KOPT-K1 (cell line): ENCODE measurements around the gene PGBD1.

Experiments
- H3K27ac ChIP-seq: fragments of 200-600 bp; sonication (generic); 2 replicates; pipeline ENCODE4 v1.5.1; 2016; ENCODE audit warnings: antibody characterized with exemption, mild to moderate bottlenecking, low read depth, low read length; ENCODE audit not compliant: poor library complexity, severe bottlenecking
- H3K36me3 ChIP-seq: fragments of 200-600 bp; sonication (generic); 2 replicates; pipeline ENCODE4 v1.5.1; 2017; ENCODE audit warnings: antibody characterized with exemption, mild to moderate bottlenecking, low read length, moderate library complexity; ENCODE audit not compliant: insufficient read depth
- H3K9me3 ChIP-seq: fragments of 200-600 bp; sonication (generic); 2 replicates; pipeline ENCODE4 v1.5.1; 2017; ENCODE audit warnings: antibody characterized with exemption, low read length, mild to moderate bottlenecking; ENCODE audit not compliant: insufficient read depth, poor library complexity, severe bottlenecking

PGBD1 gene

DNA sequence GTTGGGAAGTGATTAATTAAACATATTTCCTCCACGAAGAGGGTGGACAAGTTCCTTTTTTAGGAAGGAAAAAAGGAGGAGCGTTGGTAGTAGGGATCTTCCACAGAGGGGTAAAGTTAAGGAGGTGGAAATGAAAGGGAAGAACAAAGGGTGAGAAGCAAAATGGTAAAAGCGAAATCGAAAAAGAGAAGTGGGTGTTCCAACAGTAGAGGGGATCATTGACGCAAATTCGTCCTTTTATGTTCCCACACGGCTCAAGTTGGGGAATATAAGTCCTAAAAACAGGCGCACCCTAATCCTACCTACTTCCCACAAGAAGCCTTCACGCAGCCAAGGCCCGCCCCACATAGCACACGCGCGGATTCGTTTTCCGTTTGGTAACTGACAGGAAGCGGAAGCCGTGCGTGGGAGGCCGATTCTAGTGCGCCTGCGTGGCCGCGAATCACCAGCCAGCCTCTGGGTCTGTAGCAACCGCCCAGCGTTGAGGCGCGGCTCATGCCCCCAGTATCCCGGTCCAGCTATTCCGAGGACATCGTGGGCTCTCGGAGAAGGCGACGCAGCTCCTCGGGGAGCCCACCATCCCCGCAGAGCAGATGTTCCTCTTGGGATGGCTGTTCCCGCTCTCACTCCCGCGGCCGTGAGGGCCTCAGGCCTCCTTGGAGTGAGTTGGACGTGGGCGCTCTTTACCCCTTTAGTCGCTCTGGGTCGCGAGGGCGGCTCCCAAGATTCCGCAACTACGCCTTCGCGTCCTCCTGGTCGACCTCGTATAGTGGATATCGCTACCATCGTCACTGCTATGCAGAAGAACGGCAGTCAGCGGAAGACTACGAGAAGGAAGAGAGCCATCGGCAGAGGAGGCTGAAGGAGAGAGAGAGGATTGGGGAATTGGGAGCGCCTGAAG, 22.2 kb upstream of the PGBD1 start, which contains the start of gene NKAPL:
NKAPL (plus strand) TSS at position 421 of the 901 bp plus-strand sequence; CDS start at position 496, 75 bp downstream.
- Histone ChIP-seq H3K36me3 (no peaks in the 10 kb centered on the region), H3K27ac (no peak within 1 kb of the TSS), H3K9me3 (no peaks in the 10 kb centered on the region)

DNA sequence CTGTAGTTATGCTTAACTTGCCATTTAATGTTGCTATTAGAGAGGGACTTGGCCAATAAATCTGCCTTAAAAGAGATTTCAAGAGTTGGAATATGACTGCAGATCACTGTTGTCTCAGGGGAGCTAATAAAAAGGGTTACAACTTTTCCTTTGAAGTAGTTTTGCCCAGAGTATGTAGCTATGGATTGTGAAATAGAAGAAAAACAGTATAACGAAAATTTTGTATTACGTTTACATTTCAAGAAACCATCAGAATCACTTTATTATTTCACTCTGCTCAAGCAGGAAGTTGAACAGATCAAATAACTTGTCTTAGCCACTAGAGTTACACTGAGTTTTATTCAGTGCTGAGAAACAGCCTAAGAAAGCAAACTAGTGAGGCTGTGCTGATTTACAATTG, 17.4 kb upstream of the PGBD1 start:
- Histone ChIP-seq H3K27ac (no peak overlapping the region), H3K9me3 (no peaks in the 10 kb centered on the region), H3K36me3 (no peaks in the 10 kb centered on the region)

GRCh38 chr6:28264834-28265401, 16.5 kb upstream of the PGBD1 start:
- Histone ChIP-seq H3K9me3 (no peaks in the 10 kb centered on the region), H3K27ac (no peak overlapping the region), H3K36me3 (no peaks in the 10 kb centered on the region)

DNA sequence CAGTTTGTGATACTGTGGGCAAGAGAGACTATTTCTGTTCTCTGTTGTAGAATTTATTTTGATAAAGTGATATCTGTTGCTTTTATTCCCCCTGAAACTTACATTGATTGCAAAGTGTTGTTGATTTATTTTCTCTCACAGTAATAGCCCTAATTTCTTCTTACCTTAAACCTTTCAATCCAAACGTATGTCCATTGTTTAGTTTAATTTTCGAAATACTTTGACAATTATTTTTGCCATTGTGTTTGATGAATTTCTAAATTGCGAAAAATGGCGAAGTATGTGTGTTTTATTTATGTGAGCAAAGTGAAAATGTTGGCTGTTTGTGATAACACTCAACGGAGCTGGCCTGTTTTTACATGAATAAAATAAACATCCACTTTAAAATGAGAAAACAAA, 14.8 kb upstream of the PGBD1 start:
- H3K9me3 ChIP-seq = no peaks in the 10 kb centered on the region
- H3K27ac ChIP-seq = peak overlapping the region; percentile 77
- H3K36me3 ChIP-seq = no peaks in the 10 kb centered on the region

DNA sequence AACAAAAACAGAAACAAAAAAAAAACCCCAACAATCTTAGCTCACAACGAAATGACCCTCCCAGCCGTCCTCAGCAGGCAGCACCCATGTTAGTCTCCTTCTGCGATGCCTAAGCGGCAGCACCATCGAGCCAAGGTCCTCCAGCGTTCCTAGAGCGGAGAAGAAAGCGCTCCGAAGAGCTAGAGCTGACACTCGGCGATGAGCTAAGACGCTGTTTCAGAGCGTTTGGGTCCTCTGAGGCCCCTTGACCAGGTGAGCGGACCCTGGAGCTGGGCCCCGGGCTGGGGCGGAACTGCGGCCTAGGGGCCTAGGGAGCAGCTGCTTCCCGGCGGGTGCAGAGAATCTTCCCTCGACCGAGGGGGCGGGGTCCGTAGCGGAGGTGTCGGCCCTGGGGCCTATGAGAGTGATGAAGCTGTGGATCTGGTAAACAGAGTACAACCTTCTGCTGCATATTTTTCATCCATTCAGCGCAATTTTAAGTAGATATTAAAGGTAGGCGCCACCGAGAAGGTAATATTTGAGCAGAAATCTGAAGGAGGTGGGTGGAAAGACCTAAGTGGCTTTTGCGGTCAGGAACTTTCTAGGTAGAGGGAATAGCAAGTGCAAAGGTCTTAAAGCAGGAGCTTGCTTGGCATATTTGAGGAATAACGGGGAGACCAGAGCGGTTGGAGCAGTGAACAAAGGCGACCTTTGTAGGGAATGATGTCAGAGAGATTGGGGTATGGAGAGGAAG, 14.2 kb upstream of the PGBD1 start, which contains the start of gene ZSCAN26:
ZSCAN26 (plus strand) TSS at position 182 of the 733 bp plus-strand sequence. CDS start 4,777 bp downstream, outside the sequence.
- no peaks in the 10 kb centered on the region for H3K9me3 ChIP-seq
- peak within 1 kb of the TSS; percentile 77 for H3K27ac ChIP-seq
- H3K36me3 ChIP-seq = peaks cover 4% of the 10 kb centered on the region; the same call in 1 of the 2 replicates

DNA sequence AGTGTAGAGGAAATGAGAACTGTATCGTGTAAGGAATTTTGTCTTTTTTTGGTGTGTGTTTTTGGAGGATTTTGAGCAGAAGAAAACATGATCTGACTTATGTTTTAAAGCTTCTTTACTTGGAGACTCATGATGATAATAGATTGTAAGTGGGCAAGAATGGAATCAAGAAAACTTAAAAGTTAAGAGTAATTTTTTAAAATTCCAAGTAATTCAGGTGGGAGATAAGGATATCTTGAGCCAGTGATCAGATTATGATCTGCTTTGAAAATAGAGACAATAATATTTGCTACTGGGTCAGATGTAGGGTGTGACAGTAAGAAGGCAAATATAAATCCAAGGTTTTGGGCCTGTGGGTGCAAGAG, 13.7 kb upstream of the PGBD1 start:
- H3K36me3 ChIP-seq = peaks cover 9% of the 10 kb centered on the region
- no peaks in the 10 kb centered on the region for H3K9me3 ChIP-seq
- H3K27ac ChIP-seq = peak overlapping the region; percentile 77

DNA sequence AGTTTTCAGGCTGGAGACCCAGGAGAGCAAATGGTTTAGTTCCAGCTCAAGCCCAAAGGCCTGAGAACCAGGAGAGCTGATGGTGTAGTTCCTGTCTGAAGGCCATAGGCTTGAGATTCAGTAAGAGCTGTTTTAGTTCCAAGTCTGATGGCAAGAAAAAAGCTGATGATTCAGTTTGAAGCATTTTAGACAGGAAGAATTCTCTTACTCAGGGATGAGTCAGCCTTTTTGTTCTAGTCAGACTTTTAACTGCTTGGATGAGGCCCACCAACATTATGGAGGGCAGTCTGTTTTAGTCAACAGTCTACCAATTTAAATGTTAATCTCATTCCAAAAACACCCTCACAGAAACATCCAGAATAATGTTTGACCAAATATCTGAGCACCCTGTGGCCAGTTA, 11.9 kb upstream of the PGBD1 start:
- H3K36me3 ChIP-seq = peaks cover 26% of the 10 kb centered on the region
- H3K27ac ChIP-seq = no peak overlapping the region
- no peaks in the 10 kb centered on the region for H3K9me3 ChIP-seq

DNA sequence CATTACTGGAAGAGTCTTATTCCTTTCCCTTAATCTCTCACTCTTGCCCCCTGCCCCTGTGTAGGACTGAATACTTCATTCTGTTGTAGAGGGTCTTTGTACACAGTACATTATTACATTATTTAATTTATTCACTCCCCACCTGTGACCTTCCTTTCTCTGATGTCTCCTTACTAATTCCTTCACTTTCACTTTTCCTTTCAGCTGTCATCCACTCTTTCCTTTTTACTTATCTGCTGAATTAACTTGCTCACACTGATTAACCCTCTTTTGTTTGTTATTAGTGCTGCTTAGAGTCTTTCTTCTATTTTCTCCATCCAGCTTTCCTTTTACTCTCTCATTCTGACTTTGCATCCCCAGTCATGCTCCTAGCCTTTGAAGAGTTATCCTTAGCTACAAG, 6.5 kb upstream of the PGBD1 start:
- peak overlapping the region; percentile 41 for H3K27ac ChIP-seq
- peaks cover 53% of the 10 kb centered on the region for H3K36me3 ChIP-seq
- no peaks in the 10 kb centered on the region for H3K9me3 ChIP-seq

GRCh38 chr6:28277746-28278145, 3.6 kb upstream of the PGBD1 start:
- Histone ChIP-seq H3K9me3 (no peaks in the 10 kb centered on the region), H3K27ac (no peak overlapping the region), H3K36me3 (peaks cover 43% of the 10 kb centered on the region)

DNA sequence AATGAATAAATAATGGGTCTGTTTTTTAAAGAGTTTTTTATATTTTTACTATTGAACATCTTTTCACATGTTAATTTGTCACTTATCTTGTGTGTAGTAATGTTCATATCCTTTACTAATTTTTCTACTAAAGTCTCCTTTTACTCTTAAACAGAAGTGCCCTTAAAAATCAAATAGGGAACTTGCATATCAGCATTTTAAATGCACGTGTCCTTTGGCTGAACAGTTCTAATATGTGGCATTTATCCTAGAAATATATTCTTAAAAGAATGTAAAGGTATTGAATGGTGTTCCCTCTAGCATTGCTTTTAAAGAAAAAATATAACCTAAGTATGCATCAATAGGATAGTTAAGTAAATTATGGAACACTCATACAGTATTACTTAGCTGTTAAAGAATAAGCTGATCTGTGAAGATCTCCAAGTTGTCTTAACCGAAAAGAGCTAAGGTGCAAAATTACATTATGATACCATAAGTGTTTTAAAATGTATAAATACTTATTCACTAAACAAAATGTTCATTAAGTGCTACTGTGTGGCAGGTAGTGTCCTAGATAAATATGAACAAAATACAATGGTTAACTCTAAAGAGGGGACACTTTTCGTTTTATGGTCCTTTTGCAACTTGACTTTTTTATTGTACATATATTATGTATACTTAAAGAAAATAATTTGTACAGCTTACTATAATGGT, 631 bp upstream of the PGBD1 start:
- Histone ChIP-seq H3K27ac (peak overlapping the region; percentile 32), H3K9me3 (no peaks in the 10 kb centered on the region), H3K36me3 (peaks cover 41% of the 10 kb centered on the region)

GRCh38 chr6:28282926-28283325, 1.6 kb downstream of the PGBD1 start:
- Histone ChIP-seq H3K27ac (no peak overlapping the region), H3K36me3 (peaks cover 44% of the 10 kb centered on the region), H3K9me3 (no peaks in the 10 kb centered on the region)

- H3K9me3 ChIP-seq = no peaks in the 10 kb centered on the region
- H3K36me3 ChIP-seq = peaks cover 29% of the 10 kb centered on the region
- H3K27ac ChIP-seq = no peak overlapping the region
These were observed 10.2 kb downstream of the PGBD1 start for GRCh38 chr6:28291573-28291972.

DNA sequence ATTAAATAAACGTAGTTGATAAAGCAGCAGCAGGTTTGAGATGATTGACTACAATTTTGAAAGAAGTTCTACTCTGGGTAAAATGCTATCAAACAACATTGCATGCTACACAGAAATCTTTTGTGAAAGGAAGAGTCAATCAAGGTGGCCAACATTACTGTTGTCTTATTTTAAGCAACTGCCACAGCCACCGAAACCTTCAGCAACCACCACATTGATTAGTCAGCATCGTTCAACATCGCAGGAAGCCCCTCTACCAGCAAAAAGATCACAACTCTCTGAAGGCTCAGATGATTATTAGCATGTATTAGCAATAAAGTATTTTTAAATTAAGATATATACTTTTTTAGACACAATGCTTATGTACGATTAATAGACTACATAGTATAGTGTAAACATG, 14.0 kb downstream of the PGBD1 start:
- Histone ChIP-seq H3K9me3 (no peaks in the 10 kb centered on the region), H3K36me3 (peaks cover 19% of the 10 kb centered on the region), H3K27ac (no peak overlapping the region)

- Histone ChIP-seq H3K27ac (no peak overlapping the region), H3K36me3 (peaks cover 28% of the 10 kb centered on the region), H3K9me3 (no peaks in the 10 kb centered on the region)
These were observed 15.2 kb downstream of the PGBD1 start for GRCh38 chr6:28296520-28297060.
